ENCODE measurements around the gene PLCXD1.
"Not testable (repeated sequence)": the region's sequence is repeated elsewhere in the genome, so short reads cannot be mapped to it uniquely, and the experiment has no call there.

PLCXD1 gene

GRCh38 chrX:281166-281999, at the start of gene PLCXD1:
Gene PLCXD1 (plus strand): TSS chrX:281381. CDS start chrX:284188, 2,807 bp downstream.
- no peak for DNase-seq

- DNase-seq: not testable (repeated sequence)
Observed at GRCh38 chrX:231637-232277, 49.4 kb upstream of the PLCXD1 start.

- DNase-seq: not testable (repeated sequence)
Observed at GRCh38 chrX:232278-232655, 48.9 kb upstream of the PLCXD1 start.

GRCh38 chrX:236201-236600, 45.0 kb upstream of the PLCXD1 start:
- not testable (repeated sequence) for DNase-seq

- no peak for DNase-seq
Observed at GRCh38 chrX:250965-251364, 30.2 kb upstream of the PLCXD1 start.

GRCh38 chrX:251396-252243, 29.6 kb upstream of the PLCXD1 start:
- DNase-seq: not testable (repeated sequence)

- DNase-seq: no peak
Observed at GRCh38 chrX:252244-252956, 28.8 kb upstream of the PLCXD1 start.

GRCh38 chrX:252957-253291, 28.3 kb upstream of the PLCXD1 start:
- DNase-seq: no peak

- DNase-seq: no peak
Observed at GRCh38 chrX:253451-254297, 27.5 kb upstream of the PLCXD1 start.

- no peak for DNase-seq
Observed at GRCh38 chrX:254630-255215, 26.5 kb upstream of the PLCXD1 start.

GRCh38 chrX:255923-256331, 25.3 kb upstream of the PLCXD1 start:
- no peak for DNase-seq

GRCh38 chrX:257054-257453, 24.1 kb upstream of the PLCXD1 start:
- DNase-seq: not testable (repeated sequence)

- DNase-seq: no peak
Observed at GRCh38 chrX:257681-258289, 23.4 kb upstream of the PLCXD1 start.

GRCh38 chrX:258291-259040, 22.7 kb upstream of the PLCXD1 start:
- no peak for DNase-seq

GRCh38 chrX:259692-260355, 21.4 kb upstream of the PLCXD1 start:
- no peak for DNase-seq

- no peak for DNase-seq
Observed at GRCh38 chrX:261167-261918, 19.8 kb upstream of the PLCXD1 start.

- no peak for DNase-seq
Observed at GRCh38 chrX:261919-262352, 19.2 kb upstream of the PLCXD1 start.

- no peak for DNase-seq
Observed at GRCh38 chrX:262381-262909, 18.7 kb upstream of the PLCXD1 start.

- DNase-seq: not testable (repeated sequence)
Observed at GRCh38 chrX:264006-264405, 17.2 kb upstream of the PLCXD1 start.
